Tibial artery (tissue), 4 donors: ENCODE results near the gene WFS1.
A peak's percentile ranks its signal among the peaks of the same experiment; 100 is the strongest.

ENCODE experiments used
- DNase-seq, 2 donors: peaks; one replicate each; pipeline ENCODE4 v3.0.0-alpha.2; 2019
- H3K27ac ChIP-seq, 2 donors: fragments of 200-600 bp; sonication (generic) in 1 of 2; 1 replicate in 1 of 2; 2 replicates in 1 of 2; pipeline ENCODE4 v1.5.1; 2018 to 2019; ENCODE audit warnings: mild to moderate bottlenecking in 1 of 2
- H3K27me3 ChIP-seq, 2 donors: fragments of 200-600 bp; sonication (generic) in 1 of 2; one replicate each; pipeline versions ENCODE4 v1.5.1 to v1.6.0; 2016 to 2019
- H3K36me3 ChIP-seq, 3 donors: fragments of 200-600 bp; sonication (generic) in 2 of 3; one replicate each; pipeline ENCODE4 v1.5.1; 2016 to 2019; ENCODE audit warnings: mild to moderate bottlenecking in 2 of 3
- H3K4me1 ChIP-seq, 4 donors: fragments of 200-600 bp; sonication (generic) in 2 of 4; 1 replicate in 3 of 4; 2 replicates in 1 of 4; pipeline ENCODE4 v1.5.1; 2016 to 2019
- H3K4me3 ChIP-seq, 2 donors: fragments of 200-600 bp; sonication (generic) in 1 of 2; 1 replicate in 1 of 2; 2 replicates in 1 of 2; pipeline ENCODE4 v1.5.1; 2018 to 2019; ENCODE audit warnings: mild to moderate bottlenecking in 2 of 2
- H3K9me3 ChIP-seq, 3 donors: fragments of 200-600 bp; sonication (generic) in 1 of 3; one replicate each; pipeline ENCODE4 v1.5.1; 2016 to 2019
- CTCF ChIP-seq, 2 experiments: fragments of 200-600 bp in 1 of 2; fragments of 450-650 bp in 1 of 2; IDR thresholded peaks; one replicate each; pipeline ENCODE4 v1.5.1; 2017 to 2019; ENCODE audit warnings: antibody characterized with exemption in 2 of 2, mild to moderate bottlenecking in 1 of 2, moderate library complexity in 1 of 2
- intact Hi-C: fragments of 100-400 bp; cut with DNase I; formaldehyde crosslinking; loops from one replicate; pipeline ENCODE4 v1.15.0; 2023; ENCODE audit warnings: low total_unique reads

The WFS1 gene

GRCh38 chr4:6309777-6310176, 40.1 kb downstream of the WFS1 start:
- intact Hi-C loops: no loop called here
- peak overlapping the region in 1 of 2 donors; percentile 54 for H3K4me3 ChIP-seq

DNA sequence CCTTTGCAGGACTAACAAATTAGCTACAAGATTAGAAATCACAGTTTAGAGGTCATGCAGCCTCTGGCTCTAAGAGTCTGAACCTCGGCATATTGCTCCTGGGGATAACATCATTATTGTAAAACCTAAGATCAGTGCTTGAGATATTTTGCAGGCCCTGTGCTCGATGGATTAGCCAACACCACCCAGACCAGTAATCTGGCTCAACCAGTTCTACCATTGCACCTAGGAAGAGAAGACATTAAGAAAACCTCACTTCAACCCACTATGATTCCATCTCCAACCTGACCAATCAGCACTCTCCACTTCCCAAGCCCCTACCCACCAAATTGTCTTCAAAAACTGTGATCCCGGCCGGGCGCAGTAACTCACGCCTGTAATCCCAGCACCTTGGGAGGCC, 43.6 kb downstream of the WFS1 start:
- H3K36me3 ChIP-seq: no peaks in the 10 kb centered on the region

More at GRCh38 chr4:6309777-6310176, 40.1 kb downstream of the WFS1 start:
- Histone ChIP-seq H3K27me3 (peaks cover 0 to 12% of the 10 kb centered on the region in 2 donors), H3K9me3 (no peaks in the 10 kb centered on the region), H3K4me1 (peaks cover 0 to 12% (median 6%) of the 10 kb centered on the region in 4 donors), H3K27ac (no peak overlapping the region), H3K36me3 (peaks cover 1 to 7% (median 5%) of the 10 kb centered on the region in 3 donors)
- no peak for TF ChIP-seq CTCF (IDR thresholded peaks at IDR 0.05)
- no peak for DNase-seq

GRCh38 chr4:6316461-6317003, 46.9 kb downstream of the WFS1 start:
- no peak overlapping the region for H3K4me3 ChIP-seq
- no peak for DNase-seq
- no peak for TF ChIP-seq CTCF (IDR thresholded peaks at IDR 0.05)
- no peaks in the 10 kb centered on the region for H3K4me1 ChIP-seq
- H3K9me3 ChIP-seq: peaks cover 0 to 14% (median 9%) of the 10 kb centered on the region in 3 donors
- intact Hi-C loops: no loop called here
- no peak overlapping the region for H3K27ac ChIP-seq
- H3K27me3 ChIP-seq: peaks cover 0 to 18% of the 10 kb centered on the region in 2 donors
- no peaks in the 10 kb centered on the region for H3K36me3 ChIP-seq

More for the DNA sequence above, 43.6 kb downstream of the WFS1 start:
- Histone ChIP-seq H3K27me3 (peaks cover 0 to 22% of the 10 kb centered on the region in 2 donors), H3K27ac (no peak overlapping the region), H3K4me1 (peaks cover 0 to 12% (median 6%) of the 10 kb centered on the region in 4 donors), H3K9me3 (no peaks in the 10 kb centered on the region), H3K4me3 (no peak overlapping the region)
- no peak for DNase-seq
- intact Hi-C loops: no loop called here
- TF ChIP-seq CTCF (IDR thresholded peaks at IDR 0.05): no peak

GRCh38 chr4:6318206-6318605, 48.6 kb downstream of the WFS1 start:
- no peak for DNase-seq
- Histone ChIP-seq H3K27me3 (peaks cover 0 to 20% of the 10 kb centered on the region in 2 donors), H3K36me3 (no peaks in the 10 kb centered on the region), H3K9me3 (peaks cover 0 to 14% (median 9%) of the 10 kb centered on the region in 3 donors), H3K4me1 (no peaks in the 10 kb centered on the region), H3K4me3 (no peak overlapping the region), H3K27ac (no peak overlapping the region)
- intact Hi-C loops: no loop called here
- TF ChIP-seq CTCF (IDR thresholded peaks at IDR 0.05): no peak

GRCh38 chr4:6319530-6320150, 50.0 kb downstream of the WFS1 start:
- DNase-seq: no peak
- H3K27ac ChIP-seq: no peak overlapping the region

More at GRCh38 chr4:6319530-6320150, 50.0 kb downstream of the WFS1 start:
- no peaks in the 10 kb centered on the region for H3K4me1 ChIP-seq
- intact Hi-C loops: no loop called here
- H3K9me3 ChIP-seq: peaks cover 0 to 14% (median 9%) of the 10 kb centered on the region in 3 donors
- H3K4me3 ChIP-seq: no peak overlapping the region
- no peak for TF ChIP-seq CTCF (IDR thresholded peaks at IDR 0.05)
- peaks cover 0 to 21% of the 10 kb centered on the region in 2 donors for H3K27me3 ChIP-seq
- H3K36me3 ChIP-seq: no peaks in the 10 kb centered on the region
